Activated CD8-positive, alpha-beta memory T cell treated with anti-CD3 and anti-CD28 coated beads for 1 hour (primary cell): ENCODE measurements around the gene FHIP1B.

Experiments
- DNase-seq, 2 donors: peaks; one replicate each; pipeline ENCODE4 v3.0.0-alpha.2; 2020; ENCODE audit warnings: low read depth in 1 of 2; ENCODE audit errors: extremely low read depth in 1 of 2

FHIP1B gene

DNA sequence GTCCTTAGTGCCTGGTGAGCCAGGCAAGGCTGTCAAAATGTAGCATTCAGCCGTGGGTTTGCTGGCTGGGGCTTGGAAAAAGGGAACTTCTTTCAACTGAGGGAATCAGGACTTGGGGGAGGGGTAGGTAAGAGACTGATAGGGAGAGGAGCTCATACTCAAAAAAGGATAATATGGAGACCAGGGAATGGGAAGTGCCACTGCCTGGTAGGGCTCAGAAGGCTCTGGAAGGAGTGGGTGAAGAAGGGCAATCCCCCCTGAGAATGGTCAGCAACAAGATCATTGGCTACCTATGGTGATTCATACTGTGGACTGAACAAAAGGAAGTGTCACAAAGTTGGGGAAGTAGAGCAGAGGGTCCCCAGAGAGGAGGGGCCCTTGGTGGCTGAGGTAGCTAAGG is 6.3 kb upstream of the FHIP1B start:
- DNase-seq, result no peak

DNA sequence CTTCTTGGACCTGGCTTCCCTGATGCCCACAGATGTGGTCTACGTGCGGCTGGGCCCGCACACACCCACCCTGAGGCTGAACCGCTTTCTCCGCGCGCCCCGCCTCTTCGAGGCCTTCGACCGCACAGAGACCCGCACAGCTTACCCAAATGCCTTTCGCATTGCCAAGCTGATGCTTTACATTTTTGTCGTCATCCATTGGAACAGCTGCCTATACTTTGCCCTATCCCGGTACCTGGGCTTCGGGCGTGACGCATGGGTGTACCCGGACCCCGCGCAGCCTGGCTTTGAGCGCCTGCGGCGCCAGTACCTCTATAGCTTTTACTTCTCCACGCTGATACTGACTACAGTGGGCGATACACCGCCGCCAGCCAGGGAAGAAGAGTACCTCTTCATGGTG is 5.7 kb upstream of the FHIP1B start:
- no peak for DNase-seq

DNA sequence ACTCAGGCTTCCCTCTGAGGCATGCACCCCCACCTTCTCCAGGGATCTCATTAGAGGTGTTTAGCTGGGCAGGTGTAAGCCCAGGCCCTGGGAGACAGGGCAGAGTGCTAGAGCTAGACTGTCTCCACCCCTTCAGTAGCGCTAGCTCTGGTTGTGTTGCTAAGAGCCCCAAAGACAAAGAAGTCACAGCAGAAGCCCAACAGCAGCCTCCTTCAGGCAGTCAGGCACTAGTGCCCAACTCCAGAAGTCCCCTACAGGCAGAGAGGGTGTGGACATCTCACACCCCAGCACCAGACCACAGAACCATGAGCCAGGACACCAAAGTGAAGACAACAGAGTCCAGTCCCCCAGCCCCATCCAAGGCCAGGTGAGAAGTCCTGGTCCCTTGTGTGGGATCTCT is 4.5 kb upstream of the FHIP1B start, which contains the start of gene CNGA4:
Gene CNGA4, plus strand, starts transcription at position 188 of the 400 bp plus-strand sequence. Its CDS starts 118 bp downstream, at position 306.
- no peak for DNase-seq

DNA sequence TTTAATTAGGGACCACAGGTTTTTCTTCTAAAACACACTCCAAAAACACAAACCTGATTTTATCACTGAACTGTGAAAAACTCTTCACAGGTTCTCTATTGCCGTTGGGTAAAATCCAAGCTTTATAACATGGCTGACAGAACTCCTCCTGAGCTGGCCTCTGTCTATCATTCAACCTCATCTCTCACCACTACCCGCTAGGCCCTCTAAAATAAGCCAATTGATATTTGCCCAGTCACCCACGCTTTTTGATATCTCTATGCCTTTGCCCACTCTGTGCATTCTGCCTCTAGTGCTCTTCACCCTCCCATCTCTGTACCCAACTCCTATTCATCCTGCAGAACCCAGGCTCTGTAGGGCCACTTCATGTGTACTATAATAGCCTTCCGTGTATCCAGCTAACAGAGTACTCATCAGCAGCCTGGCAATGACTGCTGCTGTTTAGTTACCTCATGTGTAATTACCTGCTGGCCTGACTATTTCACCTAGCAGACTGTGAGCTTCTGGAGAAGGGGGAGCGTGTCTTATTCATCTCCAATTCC is 3.4 kb upstream of the FHIP1B start:
- no peak for DNase-seq

DNA sequence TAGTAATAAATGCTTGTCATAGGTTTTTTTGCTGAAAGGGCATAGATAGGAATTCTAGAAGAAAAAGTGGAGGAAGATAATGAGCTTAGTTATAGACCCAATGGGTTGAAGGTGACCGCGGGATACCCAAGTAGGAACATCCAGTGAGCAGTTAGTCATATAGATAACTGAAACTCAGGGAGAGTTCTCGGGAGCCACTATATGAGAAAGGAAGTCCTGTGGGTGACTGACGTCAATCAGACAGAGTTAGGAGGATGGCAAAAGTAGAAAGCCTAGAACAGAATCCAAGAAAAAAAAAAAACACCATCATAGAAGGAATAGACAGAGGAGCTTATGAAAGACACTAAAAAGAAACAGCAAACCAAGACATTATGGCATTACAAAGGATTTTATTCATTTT is 2.8 kb upstream of the FHIP1B start:
- DNase-seq, result no peak

DNA sequence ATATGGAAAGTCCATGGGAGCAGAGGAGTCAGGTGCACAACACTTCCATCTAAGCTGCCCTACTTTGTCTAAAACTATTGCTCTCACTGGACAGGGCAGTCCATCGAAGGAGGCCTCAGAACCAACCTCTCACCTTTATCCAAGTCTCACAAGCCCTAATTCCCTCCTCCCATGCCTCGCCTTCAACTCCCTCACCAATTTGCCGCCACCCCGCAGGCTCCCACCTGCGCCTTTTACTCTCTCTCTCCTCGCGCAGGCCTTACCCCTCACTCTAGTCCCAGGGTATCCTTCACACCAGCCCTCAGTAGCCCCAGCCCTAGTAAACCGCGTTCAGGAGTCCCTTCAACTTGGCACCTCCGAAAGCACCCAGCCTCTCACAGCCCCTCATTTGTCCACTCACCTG is 451 bp downstream of the FHIP1B start:
- DNase-seq, result no peak

DNA sequence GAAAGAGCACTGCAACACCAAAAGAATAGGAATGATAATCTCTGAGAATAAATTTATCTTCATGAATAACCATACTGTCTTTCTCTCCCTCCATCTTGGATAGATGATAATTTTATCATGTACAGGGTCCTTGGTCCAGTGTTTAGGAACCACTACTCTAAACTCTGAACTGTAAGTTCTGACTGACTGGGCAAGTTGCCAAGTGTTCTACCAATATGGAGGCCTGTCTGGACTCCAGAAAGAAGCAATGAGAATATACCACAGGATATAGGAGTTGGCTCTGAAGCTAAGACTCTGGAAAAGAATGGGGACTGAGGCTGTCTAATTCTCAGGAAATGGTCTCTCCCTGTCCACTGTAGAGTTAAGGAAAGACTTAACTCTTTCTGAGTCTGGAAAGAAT is 1.5 kb downstream of the FHIP1B start:
- DNase-seq, result no peak

DNA sequence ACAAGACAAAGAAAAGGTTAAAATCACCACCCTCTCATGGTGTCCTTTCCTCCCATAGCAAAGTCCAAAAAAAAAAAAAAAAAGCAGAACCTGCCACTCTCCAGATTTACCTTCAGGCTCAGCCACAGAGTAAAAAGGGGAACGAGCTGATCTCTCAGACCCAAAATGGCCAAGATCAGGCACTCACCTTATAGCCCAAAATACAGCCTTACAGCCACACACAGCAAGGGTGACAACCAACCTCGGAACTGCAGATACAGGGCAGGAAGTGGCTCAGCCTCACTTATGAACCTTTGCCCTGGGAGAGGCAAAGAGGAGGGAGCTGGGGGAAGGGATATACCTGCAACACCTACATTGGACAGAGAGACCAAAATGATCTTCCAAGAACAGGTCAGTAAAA is 4.5 kb downstream of the FHIP1B start:
- no peak for DNase-seq

DNA sequence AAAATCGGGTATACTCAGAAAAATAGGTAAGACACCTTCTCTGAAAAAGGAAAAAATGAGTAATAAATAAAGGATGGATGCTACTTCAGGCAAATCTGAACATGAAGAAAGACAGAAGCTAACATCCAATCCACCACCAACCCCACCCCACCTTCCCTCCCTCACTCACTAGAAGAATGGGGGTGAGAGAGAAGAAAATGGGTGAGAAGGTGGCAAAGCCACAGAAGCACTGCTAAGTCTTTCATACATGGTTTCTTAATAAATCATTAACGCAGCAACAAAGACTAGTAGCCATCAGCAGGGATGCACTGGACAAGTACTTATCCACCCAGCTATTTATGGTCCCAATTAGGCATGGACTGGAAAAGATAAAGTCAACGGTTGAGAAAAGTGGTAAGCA is 5.9 kb downstream of the FHIP1B start:
- no peak for DNase-seq

DNA sequence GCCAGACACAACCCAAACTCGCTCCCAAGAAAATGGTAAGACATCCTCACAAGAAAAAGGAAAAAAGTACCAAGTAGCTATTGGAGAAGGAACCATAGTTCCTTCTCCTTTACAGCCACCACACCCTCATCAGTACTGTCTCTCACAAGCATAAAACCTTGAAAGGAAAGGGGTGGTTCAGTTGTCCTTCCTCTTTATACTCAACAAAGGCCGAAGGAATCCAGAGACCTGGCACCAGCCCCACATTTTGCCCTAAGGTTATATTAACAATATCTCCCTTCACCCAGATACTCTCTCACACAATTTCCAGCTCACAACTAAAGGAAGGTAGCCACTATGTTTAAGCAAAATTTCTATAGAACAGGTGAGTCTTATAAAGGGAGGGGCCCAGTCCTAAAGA is 8.5 kb downstream of the FHIP1B start:
- DNase-seq, result no peak

DNA sequence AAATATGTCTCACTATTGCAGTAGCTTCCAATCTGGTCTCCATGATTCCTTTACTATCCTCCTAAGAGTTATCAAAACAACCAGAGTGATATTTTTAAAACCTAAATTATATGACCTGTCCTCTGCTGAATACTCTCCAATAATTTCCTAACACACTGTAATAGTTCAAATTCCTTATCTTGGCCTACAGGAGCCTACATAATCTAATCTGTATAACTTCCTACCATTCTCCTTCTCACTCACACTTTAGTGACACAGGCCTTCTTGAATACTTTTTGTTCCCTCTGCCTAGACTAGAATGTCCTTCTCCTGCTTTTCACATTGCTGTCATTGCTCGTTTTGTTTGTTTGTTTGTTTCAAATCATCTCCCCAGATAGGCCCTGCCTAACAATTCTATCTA is 9.4 kb downstream of the FHIP1B start:
- DNase-seq, result no peak

DNA sequence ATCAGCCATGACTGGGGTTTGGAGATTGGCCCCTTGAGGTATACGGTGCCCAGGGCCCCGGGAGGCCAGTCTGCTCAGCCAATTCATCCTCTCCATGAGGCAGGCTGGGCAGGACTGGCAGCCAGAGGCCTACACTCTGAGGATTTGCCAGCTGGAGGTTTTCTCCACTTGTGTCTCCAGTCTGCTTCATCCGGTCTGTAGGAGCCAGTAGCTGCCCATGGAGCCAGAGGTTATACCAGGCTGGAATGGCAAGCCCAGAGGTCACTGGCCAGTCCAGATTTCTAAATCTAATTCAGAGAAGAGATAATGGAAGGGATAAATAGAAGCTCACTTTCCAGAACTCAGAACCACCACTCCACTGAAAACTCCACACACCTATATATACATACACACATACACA is 10.0 kb downstream of the FHIP1B start:
- no peak for DNase-seq

DNA sequence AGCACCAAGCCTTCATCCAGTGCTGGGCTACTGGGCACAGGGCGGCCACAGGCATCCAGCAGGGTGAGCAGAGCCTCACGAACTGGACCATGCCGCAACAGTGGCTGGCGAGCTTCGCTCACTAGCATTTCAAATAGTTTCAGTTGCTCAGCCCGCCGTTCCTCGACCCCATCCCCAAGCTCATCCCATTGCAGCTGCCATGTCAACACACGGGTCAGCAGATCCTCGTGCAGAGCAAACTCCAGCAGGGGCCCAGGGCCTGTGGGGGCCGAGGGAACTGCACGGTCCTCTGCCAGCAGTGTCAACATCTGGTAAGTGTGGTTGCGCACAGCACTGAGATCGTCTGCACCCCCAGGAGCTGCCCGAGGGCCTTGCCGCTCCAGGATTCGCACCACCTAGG is 10.6 kb downstream of the FHIP1B start:
- DNase-seq, result no peak

DNA sequence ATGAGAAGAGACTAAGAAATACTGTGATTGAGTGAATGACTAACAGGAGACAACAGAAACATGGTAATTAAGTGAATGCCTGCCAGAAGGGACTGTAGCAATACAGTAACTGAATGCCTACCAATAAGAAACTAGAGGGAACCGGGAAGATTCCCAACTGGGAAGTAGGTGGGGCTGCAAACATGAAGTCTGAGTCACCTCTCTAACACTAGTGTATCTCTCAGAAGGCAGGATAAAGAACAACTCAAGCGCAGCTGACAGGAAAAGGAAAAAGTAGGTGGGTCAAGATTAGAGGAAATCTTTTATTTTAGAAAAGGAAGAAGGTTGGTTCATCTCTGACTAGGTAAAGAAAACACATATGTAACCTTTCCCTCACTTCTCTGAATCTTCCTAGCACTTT is 15.1 kb downstream of the FHIP1B start:
- no peak for DNase-seq

DNA sequence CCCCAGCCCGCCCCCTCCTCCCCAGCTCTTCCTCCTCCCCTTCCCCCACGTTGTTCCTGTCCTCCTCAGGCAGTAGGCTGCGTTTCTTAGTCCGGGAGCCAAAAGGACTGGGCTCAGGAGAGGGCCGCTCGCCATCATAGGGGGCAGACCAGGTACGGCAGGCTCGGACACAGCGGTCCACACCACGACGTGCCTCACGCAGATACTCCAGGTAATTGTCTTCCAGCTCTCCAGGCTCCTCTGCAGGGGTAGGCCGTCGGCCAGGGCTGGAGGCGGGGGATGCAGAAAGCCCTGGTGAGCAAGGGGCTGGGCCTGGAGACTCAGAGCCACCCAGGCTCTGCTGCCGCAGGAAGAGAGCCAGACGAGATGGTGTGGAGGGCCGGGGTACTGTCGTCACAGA is 16.7 kb downstream of the FHIP1B start:
- DNase-seq, result no peak

DNA sequence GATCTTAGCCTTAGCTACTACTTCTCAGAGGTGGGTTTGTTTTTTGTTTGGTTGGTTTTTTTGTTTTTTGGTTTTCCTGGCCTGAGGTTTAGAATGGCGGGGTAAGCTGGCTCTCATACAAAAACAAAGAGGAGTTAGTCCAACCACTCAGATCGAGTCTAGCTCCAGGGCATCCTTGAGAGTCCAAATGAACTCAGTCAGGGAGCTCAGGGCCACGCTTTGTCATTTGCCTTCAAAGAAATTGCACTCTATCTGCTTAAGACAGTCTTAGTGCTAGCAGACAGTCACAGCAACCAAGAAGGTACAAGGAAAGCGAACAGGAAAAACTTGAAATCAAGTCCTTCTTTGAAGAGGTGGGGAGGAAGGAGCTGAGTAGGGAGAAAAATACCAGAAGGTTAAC is 17.9 kb downstream of the FHIP1B start:
- no peak for DNase-seq

DNA sequence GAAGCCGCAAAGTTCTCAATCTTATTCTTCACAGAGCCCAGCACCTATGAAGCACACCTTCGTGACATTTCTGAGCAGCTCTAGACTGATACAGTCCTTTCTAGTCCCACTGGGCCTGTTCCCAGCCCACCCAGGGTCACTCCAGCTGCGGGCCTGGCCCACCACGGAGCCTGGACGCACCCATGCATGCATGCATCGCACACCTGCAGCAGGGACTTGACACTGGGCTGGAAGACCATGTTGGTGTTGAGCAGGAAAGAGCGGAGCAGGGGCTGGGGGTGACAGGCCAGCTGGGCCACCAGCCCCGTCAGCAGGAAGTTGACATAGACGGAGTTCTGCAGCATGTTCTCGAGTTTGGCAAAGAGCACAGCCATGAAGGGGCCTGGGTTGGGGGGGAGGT is 19.9 kb downstream of the FHIP1B start:
- DNase-seq, result no peak

DNA sequence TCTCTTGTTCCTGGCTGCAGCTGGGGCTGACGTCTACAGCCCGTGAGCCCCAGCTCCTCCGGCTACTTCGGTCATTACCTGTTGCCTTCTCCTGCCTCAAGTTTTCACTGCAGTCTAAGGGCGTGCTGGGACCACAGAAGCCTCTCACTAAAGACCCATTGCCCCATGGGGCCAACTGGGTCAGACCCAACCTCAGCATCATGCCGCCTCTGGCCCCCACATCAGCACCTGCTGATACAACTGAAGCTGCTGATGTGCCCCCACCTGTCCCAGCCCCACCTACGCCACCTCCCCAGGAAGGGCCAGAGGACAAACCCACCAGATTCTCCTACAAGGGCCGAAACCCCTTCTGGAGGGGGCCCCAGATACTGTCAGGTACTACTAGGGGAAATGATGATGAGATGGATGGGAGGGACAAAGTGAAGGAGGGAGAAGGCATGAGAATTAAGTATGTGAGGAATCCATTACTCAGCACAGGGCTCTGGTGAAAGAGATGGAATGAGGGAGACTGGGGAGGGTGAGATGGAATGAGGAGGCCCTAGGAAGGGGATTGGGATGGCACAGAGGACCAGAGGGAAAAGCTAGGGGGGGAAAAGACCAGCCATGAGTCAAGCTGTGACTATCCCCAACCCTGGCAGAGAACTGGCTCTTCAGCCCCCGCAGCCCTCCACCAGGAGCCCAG is 24.0 kb downstream of the FHIP1B start:
- DNase-seq, result no peak

DNA sequence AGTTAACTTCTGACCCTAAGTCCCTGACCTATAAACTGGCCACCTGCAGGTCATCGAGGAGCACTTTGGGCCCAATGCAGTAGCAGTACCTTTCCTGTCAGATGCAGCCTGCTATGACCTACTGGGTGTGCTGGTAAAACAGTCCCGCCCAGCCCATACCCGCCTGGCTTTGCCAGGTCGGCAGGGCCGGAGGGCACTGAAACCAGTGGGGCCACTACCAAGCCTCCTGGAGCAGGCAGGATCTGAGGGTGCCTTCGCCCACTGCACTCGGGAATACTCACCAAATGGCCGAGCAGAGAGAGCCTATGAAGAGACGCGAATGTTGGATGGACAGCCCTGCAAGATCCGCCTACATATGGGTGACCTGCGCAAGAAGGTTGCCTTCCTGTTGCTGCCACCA is 24.6 kb downstream of the FHIP1B start:
- DNase-seq, result no peak

DNA sequence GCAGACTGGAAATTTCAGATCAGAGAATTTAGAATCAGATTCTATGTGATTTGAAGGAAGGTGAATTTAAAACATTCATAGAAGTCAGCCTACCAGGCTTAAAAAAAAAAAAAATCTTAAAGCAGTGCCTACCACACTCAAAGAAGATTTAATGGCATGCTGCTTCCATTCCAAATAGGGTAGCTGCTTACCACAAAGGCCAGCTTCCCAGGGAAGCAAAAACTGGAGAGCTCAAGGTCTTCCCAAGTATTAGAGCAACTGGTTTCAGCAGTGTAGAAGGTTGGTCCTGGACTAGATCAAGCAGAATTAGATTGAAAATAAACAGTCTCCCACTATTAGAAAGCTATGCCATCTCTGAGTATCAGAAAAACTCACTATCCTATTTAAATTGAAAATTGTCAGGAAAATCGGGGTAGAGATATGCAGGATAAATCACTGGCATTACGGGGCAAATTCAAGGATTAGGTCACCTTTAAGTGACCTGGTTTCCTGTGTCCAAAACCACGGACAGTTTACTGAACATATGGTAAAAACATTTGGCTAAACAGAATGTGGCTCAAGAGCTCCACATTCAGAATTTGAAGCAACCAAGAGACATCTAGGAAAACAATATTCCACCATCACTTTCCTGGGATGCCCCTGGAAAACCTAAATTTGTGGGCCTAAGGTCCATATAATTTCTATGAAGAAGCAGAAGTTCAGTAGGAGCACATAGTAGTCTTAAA is 27.8 kb downstream of the FHIP1B start:
- DNase-seq, result no peak

DNA sequence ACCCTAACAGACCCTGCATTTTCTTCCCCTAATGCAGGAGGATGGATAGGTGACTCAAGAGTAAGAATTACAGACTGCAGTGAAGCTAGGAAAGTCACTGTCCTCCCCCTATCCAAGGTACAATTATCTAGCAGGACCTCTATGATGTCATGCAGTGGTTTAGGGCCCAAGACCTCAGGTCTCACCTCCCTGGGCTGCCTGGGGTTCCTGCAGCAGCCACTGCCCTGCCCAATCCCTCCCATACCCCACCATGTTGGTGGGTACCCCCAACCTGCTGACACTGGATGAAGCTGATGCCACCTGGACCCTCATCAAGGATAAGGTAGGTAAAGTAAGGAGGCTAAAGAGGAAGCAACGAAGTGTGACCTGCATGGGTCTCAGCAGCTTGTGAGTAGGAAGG is 29.1 kb downstream of the FHIP1B start, which contains the start of gene C11orf42:
Gene C11orf42, plus strand, starts transcription at position 192 of the 400 bp plus-strand sequence. Its CDS starts 59 bp downstream, at position 251.
- no peak for DNase-seq

DNA sequence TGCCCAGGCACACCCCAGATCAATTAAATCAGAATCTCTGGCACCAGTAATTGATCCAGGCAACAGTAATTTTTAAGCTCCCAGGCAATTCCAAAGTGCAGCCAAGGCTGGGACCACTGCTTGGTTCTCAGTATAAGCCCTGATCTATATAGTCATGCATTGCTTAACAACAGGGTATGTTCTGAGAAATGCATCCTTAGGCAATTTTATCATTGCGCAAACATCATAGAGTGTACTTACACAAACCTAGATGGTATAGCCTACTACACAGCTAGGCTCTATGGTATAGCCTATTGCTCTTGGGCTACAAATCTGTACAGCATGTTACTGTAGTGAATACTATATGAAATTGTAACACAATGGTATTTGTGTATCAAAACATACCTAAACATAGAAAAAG is 29.7 kb downstream of the FHIP1B start:
- DNase-seq, result no peak
